ENCODE data around the gene EVA1C.
"Not testable (repeated sequence)": the region's sequence is repeated elsewhere in the genome, so short reads cannot be mapped to it uniquely, and the experiment has no call there.

The EVA1C gene

DNA sequence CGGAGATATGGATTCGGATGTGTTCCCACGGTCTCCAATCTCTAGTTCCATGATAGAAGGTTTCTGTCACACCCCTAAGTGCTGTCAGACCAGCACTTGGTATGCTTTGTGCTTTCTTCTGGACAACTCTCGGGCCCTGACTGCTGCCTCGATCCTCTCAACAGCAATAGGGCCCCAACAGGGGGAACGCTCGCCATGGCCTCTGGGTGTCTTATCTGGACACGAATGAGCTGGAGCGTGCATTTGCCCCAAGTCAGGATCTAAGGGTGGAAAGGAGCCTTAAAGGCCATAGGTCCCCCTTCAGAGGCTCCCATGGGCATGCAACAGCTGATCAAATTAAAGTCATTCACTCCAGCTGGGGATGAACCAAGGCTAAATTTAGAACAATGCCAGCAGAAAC lies 96.1 kb downstream of the EVA1C start:
- TF ChIP-seq, protein P1, sequence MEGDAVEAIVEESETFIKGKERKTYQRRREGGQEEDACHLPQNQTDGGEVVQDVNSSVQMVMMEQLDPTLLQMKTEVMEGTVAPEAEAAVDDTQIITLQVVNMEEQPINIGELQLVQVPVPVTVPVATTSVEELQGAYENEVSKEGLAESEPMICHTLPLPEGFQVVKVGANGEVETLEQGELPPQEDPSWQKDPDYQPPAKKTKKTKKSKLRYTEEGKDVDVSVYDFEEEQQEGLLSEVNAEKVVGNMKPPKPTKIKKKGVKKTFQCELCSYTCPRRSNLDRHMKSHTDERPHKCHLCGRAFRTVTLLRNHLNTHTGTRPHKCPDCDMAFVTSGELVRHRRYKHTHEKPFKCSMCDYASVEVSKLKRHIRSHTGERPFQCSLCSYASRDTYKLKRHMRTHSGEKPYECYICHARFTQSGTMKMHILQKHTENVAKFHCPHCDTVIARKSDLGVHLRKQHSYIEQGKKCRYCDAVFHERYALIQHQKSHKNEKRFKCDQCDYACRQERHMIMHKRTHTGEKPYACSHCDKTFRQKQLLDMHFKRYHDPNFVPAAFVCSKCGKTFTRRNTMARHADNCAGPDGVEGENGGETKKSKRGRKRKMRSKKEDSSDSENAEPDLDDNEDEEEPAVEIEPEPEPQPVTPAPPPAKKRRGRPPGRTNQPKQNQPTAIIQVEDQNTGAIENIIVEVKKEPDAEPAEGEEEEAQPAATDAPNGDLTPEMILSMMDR (IDR thresholded peaks at IDR 0.05; ENCODE audit: borderline replicate concordance, control extremely low read depth, extremely low read depth, insufficient read depth, missing control alignments), result no peak
- DNase-seq (ENCODE audit: low spot score), result no peak
- in situ Hi-C loops (cut with MboI; ENCODE audit: low sequenced_read_pairs, unreplicated experiment), result no loop called here

DNA sequence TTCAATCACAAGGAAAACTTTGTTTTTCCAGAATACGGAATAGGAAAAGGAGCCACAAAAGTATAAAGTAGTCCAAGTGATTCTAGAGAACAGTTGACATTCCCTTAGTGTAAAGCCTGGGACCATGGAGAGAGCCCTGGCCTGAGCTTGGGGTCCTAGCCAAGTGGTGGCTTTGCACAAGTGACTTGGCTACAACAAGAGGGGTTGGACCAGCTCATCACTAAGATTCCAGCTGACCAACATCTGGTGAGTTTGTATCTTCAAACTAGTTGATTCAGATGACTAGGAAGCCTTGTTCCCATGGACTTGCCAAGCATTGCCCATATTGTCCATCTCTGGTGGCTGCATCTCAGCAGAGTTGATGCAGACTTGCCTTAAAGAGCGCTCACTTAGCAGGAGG lies 96.5 kb downstream of the EVA1C start:
- DNase-seq (ENCODE audit: low spot score); in situ Hi-C loops (cut with MboI; ENCODE audit: low sequenced_read_pairs, unreplicated experiment): not testable (repeated sequence)

DNA sequence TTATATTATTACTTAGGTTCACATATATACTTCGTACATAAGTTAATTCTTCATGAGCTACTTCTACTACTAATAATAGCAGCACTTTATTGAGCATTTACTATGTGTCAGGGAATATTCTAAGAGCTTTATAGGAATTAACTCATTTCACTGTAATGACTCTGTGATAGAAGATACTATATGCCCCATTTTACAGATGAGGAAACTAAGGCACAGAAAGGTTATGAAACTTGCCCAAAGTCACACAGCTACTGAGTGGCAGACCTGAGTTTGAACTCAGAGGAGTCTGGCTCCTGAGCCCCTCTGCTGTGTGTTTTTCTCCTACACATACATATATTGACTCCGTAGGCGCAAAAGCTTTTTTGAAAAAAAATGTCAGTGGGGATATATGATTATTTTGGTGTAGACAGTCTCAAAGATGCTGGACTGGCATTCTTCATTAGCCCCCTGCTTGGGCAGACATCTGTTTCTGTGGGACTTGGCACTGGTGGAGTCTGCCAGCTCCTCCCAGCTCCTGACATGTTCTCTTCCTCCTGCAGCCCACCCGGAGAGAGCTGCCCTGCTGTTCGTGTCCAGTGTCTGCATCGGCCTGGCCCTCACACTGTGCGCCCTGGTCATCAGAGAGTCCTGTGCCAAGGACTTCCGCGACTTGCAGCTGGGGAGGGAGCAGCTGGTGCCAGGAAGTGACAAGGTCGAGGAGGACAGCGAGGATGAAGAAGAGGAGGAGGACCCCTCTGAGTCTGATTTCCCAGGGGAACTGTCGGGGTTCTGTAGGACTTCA lies 102.0 kb downstream of the EVA1C start:
- TF ChIP-seq, protein P1 (IDR thresholded peaks at IDR 0.05; ENCODE audit: borderline replicate concordance, control extremely low read depth, extremely low read depth, insufficient read depth, missing control alignments), result no peak
- in situ Hi-C loops (cut with MboI; ENCODE audit: low sequenced_read_pairs, unreplicated experiment), result no loop called here
- DNase-seq (ENCODE audit: low spot score), result no peak

DNA sequence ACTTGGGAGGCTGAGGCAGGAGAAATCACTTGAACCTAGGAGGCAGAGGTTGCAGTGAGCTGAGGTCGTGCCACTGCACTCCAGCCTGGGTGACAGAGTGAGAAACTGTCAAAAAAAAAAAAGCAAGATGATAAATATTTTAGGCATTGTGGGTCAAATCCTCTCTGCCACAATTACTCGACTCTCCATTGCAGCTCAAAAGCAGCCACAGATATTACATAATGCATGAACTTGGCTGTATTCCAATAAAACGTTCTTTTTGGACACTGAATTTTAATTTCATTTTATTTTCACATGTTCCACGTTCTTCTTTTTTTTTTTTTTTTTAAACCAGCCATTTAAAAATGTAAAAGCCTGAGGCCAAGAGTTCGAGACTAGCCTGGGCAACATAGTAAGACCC lies 103.4 kb downstream of the EVA1C start:
- in situ Hi-C loops (cut with MboI; ENCODE audit: low sequenced_read_pairs, unreplicated experiment), result no loop called here
- TF ChIP-seq, protein P1 (IDR thresholded peaks at IDR 0.05; ENCODE audit: borderline replicate concordance, control extremely low read depth, extremely low read depth, insufficient read depth, missing control alignments), result no peak
- DNase-seq (ENCODE audit: low spot score), result no peak

DNA sequence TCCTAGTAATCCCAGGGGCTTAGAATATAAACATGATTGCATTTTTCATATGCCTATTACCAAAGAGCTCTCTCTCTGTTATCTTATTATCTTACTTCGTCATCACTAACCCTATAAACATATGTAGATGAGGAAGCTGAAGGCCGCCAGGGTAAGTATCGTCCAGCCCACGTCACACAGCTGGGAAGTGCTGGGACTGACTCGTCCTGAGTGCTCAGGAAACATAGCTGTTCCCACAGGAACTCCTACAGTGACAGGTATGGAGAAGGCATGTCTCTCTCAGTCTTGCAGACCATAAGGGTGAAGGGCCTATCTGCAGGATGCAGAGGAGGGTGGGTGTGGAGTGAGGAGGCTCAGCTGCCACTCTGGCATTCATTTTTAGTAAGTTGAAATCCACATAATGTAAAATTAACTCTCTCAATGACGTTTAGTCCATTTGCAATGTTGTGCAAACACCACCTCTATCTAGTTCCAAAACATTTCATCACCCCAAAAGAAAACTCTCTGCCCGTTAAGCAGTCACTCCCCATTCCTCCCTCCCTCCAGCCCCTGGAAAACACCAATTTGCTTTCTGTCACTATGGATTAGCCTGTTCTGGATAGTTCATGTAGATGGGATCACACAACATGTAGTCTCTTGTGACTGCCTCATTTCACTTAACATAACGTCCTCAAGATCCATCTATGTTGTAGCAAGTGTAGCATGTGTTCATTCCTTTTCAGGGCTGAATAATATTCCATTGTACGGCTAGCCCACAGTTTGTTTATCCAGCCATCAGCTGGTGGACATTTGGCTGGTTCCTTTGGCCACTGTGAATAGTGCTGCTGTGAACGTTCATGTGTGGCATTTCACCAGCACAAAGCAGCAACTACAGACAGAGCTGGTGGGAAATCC lies 104.5 kb downstream of the EVA1C start:
- in situ Hi-C loops (cut with MboI; ENCODE audit: low sequenced_read_pairs, unreplicated experiment), result no loop called here
- DNase-seq (ENCODE audit: low spot score), result no peak
- TF ChIP-seq, protein P1 (IDR thresholded peaks at IDR 0.05; ENCODE audit: borderline replicate concordance, control extremely low read depth, extremely low read depth, insufficient read depth, missing control alignments), result no peak

DNA sequence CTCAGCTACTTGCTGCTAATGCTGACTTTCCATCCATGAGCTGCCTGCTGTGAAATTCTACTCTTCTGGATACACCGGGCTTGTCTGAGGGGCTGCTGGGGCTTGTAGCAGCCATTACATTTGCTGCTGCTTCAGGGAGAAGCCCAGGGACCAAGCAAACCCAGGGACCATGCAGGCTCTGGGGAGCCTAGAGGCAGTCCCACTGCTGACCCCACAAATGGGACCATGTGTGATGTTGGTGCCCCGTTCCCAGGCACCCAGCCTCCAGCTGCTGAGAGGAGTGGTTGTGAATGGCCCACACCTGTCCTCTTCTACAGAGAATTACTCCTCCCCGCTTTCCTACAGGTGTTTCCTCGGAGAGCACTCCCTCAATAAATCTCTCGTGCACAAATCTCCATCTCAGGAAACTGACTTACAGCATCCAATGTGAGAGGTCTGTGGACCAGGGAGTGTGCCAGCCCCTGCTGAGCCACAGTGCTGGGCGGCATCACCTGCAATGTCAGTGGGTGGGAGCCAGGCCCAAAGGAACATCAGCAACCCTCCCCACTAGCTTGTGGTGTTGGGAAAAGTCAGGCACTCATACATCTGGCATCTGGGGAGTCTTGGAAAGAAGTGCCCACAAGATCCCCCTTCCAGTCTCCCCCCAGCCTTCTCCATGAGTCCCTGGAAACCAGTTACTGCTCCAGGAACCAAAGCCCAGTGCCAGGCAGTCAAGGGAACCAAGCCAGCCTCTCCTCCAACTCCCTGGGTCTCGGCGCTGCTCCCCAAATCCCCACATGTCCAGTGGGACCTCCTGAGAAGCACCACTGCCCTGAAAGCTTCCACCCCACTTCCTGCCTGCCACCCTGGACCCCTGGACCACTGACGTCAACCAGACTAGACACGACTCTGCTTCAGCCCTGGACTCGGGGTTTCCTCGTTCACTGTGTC lies 107.7 kb downstream of the EVA1C start:
- TF ChIP-seq, protein P1 (IDR thresholded peaks at IDR 0.05; ENCODE audit: borderline replicate concordance, control extremely low read depth, extremely low read depth, insufficient read depth, missing control alignments), result no peak
- in situ Hi-C loops (cut with MboI; ENCODE audit: low sequenced_read_pairs, unreplicated experiment), result no loop called here

More for the DNA sequence above, 107.7 kb downstream of the EVA1C start:
- DNase-seq (ENCODE audit: low spot score), result no peak

All from GM13976 (cell line).